MCF 10A (cell line): Measurements from ENCODE around the gene NRP1. TPM values are rescaled to one million over a fixed set of nuclear protein-coding genes. Genes with fewer than 3 reads are reported as not detected.

Experiments
- BruUV-seq: library from RNA; stranded (reverse); fragments of 400-500 nt; replicated peaks from 2 replicates; lab custom pipeline; 2021; lab: Mats Ljungman, UMichigan
- CTCF ChIA-PET: fragments of 300-600 bp; sonication (Branson Sonifier 250); formaldehyde crosslinking; extraction: SDS; loops from one replicate; lab custom pipeline; 2021; ENCODE audit warnings: antibody characterized with exemption, inconsistent platforms; lab: Yijun Ruan, JAX
- POLR2A ChIA-PET: fragments of 300-600, 350-650 bp; sonication (Branson Sonifier 250); formaldehyde crosslinking; extraction: SDS; loops from one replicate; lab custom pipeline; 2020; ENCODE audit warnings: antibody characterized with exemption, inconsistent platforms; lab: Yijun Ruan, JAX
- DNase-seq: peaks from one replicate; pipeline ENCODE4 v3.0.0-alpha.2; 2018; ENCODE audit not compliant: unreplicated experiment
- H3K27ac Mint-ChIP-seq: one replicate; pipeline ENCODE4 v1.8.0; 2022; ENCODE audit warnings: mild to moderate bottlenecking, low read depth, mixed read lengths; ENCODE audit not compliant: unreplicated experiment
- H3K27me3 Mint-ChIP-seq: one replicate; pipeline ENCODE4 v1.8.0; 2022; ENCODE audit warnings: mixed read lengths; ENCODE audit not compliant: insufficient read depth, unreplicated experiment
- H3K36me3 Mint-ChIP-seq: one replicate; pipeline ENCODE4 v1.8.0; 2022; ENCODE audit warnings: mild to moderate bottlenecking, moderate library complexity, mixed read lengths; ENCODE audit not compliant: insufficient read depth, unreplicated experiment
- H3K4me1 Mint-ChIP-seq: one replicate; pipeline ENCODE4 v1.8.0; 2022; ENCODE audit warnings: mixed read lengths; ENCODE audit not compliant: insufficient read depth, unreplicated experiment
- H3K4me3 Mint-ChIP-seq: one replicate; pipeline ENCODE4 v1.8.0; 2022; ENCODE audit warnings: mild to moderate bottlenecking, moderate library complexity, mixed read lengths; ENCODE audit not compliant: unreplicated experiment
- H3K9me3 Mint-ChIP-seq: one replicate; pipeline ENCODE4 v1.8.0; 2022; ENCODE audit warnings: mixed read lengths; ENCODE audit not compliant: unreplicated experiment
- intact Hi-C: fragments of 100-400 bp; cut with micrococcal nuclease; formaldehyde crosslinking; loops from 2 replicates; pipeline ENCODE4 v1.14.1; 2022
- total RNA-seq: library from RNA; stranded (reverse); gene quantifications from 2 replicates; pipeline ENCODE4 v1.2.3, GENCODE V29; 2022
- TF ChIP-seq, protein P1 (sequence below): fragments of 200-600 bp; IDR thresholded peaks from one replicate; pipeline ENCODE4 v1.8.0; 2022; ENCODE audit warnings: antibody characterized with exemption, mild to moderate bottlenecking; ENCODE audit not compliant: unreplicated experiment

NRP1 gene
- total RNA-seq, 1 experiment from 2014 or later = 66.6 TPM

DNA sequence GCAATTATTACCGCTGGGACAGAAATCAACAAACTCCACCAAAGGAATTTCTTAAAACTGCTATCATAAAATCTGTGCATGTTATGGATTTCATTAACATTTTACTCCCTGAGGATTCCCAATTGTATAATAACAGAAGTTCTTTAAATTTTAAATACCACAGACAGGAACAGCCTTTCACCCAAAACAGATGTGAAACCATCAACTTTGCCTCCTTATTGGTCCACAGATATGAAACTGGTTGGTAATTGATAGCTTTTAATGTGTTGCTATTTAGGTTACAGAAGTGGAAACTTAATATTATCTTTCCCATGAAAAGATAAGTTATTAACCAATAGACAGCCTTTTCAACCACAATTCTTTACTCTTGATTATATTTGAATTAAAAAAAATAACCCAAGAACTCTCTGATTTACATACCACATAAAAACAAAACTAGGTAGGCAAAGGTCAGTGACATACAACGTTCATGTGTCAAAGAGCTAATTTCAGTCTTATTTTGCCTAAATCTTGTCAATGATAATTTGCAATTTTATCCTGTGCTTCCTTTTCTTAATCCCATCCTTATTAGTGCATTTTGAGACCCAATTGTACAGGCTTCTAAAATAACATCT, 90.0 kb downstream of the NRP1 start:
- POLR2A ChIA-PET = interaction anchor here (0.9 kb wide), 1 partner anchor 15 kb away, joined by 3 read pairs; no protein-coding TSS in a partner anchor
- no peaks in the 10 kb centered on the region for H3K9me3 Mint-ChIP-seq
- H3K36me3 Mint-ChIP-seq = peaks cover 7% of the 10 kb centered on the region
- CTCF ChIA-PET = interaction anchor here (0.5 to 0.6 kb wide), 2 partner anchors 76 to 186 kb away, joined by 3 read pairs; no protein-coding TSS in a partner anchor
- peaks cover 17% of the 10 kb centered on the region for H3K4me1 Mint-ChIP-seq
- intact Hi-C loops = no loop called here
- no peaks in the 10 kb centered on the region for H3K27me3 Mint-ChIP-seq
- DNase-seq = no peak
- H3K4me3 Mint-ChIP-seq = no peak overlapping the region
- no peak overlapping the region for H3K27ac Mint-ChIP-seq
- no TSS peak for BruUV-seq
- TF ChIP-seq, protein P1, sequence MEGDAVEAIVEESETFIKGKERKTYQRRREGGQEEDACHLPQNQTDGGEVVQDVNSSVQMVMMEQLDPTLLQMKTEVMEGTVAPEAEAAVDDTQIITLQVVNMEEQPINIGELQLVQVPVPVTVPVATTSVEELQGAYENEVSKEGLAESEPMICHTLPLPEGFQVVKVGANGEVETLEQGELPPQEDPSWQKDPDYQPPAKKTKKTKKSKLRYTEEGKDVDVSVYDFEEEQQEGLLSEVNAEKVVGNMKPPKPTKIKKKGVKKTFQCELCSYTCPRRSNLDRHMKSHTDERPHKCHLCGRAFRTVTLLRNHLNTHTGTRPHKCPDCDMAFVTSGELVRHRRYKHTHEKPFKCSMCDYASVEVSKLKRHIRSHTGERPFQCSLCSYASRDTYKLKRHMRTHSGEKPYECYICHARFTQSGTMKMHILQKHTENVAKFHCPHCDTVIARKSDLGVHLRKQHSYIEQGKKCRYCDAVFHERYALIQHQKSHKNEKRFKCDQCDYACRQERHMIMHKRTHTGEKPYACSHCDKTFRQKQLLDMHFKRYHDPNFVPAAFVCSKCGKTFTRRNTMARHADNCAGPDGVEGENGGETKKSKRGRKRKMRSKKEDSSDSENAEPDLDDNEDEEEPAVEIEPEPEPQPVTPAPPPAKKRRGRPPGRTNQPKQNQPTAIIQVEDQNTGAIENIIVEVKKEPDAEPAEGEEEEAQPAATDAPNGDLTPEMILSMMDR = no peak

GRCh38 chr10:33243703-33244102, 90.8 kb downstream of the NRP1 start:
- H3K4me1 Mint-ChIP-seq = peaks cover 13% of the 10 kb centered on the region
- POLR2A ChIA-PET = no interaction called here

DNA sequence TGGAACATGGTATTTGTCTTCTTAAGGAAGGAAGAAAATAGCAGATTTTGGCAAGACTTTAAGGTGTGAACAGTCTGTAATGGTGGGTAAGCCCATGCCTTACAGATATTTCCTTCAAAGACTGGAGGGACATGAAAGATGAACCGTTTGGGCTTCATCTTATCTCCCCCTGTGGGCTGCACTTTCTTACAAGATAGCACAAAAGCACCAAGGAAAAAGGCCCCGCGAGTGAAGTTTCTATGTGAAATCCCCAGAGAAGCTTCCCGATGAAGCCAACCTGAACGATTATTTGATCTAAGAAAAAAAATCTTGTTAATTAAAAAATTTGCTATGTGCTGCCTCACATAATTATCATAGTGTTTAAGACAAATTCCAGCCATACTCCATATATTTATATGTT, 91.5 kb downstream of the NRP1 start:
- Mint-ChIP-seq H3K4me1 (peaks cover 16% of the 10 kb centered on the region), H3K27me3 (no peaks in the 10 kb centered on the region), H3K9me3 (no peaks in the 10 kb centered on the region), H3K27ac (no peak overlapping the region), H3K4me3 (no peak overlapping the region), H3K36me3 (no peaks in the 10 kb centered on the region)
- TF ChIP-seq, protein P1 = no peak
- no TSS peak for BruUV-seq
- intact Hi-C loops = no loop called here
- ChIA-PET POLR2A (no interaction called here), CTCF (no interaction called here)
- no peak for DNase-seq

More at GRCh38 chr10:33243703-33244102, 90.8 kb downstream of the NRP1 start:
- Mint-ChIP-seq H3K27me3 (no peaks in the 10 kb centered on the region), H3K36me3 (no peaks in the 10 kb centered on the region), H3K27ac (no peak overlapping the region), H3K4me3 (no peak overlapping the region), H3K9me3 (no peaks in the 10 kb centered on the region)
- no peak for DNase-seq
- intact Hi-C loops = no loop called here
- BruUV-seq = no TSS peak
- TF ChIP-seq, protein P1 = no peak
- CTCF ChIA-PET = interaction anchor here (0.6 kb wide), 1 partner anchor 24 kb away, joined by 3 read pairs; no protein-coding TSS in a partner anchor

GRCh38 chr10:33241351-33241750, 93.1 kb downstream of the NRP1 start:
- Mint-ChIP-seq H3K27me3 (no peaks in the 10 kb centered on the region), H3K4me3 (no peak overlapping the region), H3K4me1 (peaks cover 21% of the 10 kb centered on the region), H3K27ac (no peak overlapping the region), H3K9me3 (no peaks in the 10 kb centered on the region), H3K36me3 (no peaks in the 10 kb centered on the region)
- CTCF ChIA-PET = interaction anchor here (1.0 kb wide), 1 partner anchor 8 kb away, joined by 3 read pairs; no protein-coding TSS in a partner anchor
- intact Hi-C loops = no loop called here
- BruUV-seq = no TSS peak
- TF ChIP-seq, protein P1 = no peak
- POLR2A ChIA-PET = no interaction called here
- DNase-seq = no peak
